Limb (tissue), 2 donors: Measurements from ENCODE around the gene ZMYM2.

ENCODE experiments used
- DNase-seq, 2 donors: peaks; one replicate each; pipeline ENCODE4 v3.0.0-alpha.2; 2016; ENCODE audit errors: extremely low spot score in 2 of 2

Gene ZMYM2

GRCh38 chr13:20132052-20132634, 173.6 kb downstream of the ZMYM2 start:
- no peak for DNase-seq

DNA sequence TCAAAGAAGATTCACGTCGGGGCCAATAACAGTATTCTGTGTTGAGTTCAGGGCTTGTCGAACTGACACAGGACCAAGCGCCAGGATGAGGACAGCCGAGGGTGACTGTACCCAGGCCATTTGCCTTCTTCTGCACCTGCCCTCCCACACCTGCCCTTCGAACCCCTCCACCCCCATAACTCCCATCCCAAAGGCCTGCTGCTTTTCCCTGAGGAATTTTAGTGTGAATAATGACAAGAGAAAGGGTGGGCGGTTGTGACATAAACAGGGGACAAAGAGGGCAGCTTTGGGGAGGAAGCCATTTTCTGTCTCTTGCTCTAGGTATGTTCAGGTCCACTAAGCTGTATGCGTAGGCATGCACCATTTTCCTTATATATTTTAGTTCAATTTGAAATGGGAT, 176.2 kb downstream of the ZMYM2 start:
- no peak for DNase-seq

- no peak for DNase-seq
These were observed 178.5 kb downstream of the ZMYM2 start for GRCh38 chr13:20136781-20137703.

- no peak for DNase-seq
These were observed 179.3 kb downstream of the ZMYM2 start for GRCh38 chr13:20137875-20138274.

- no peak for DNase-seq
These were observed 182.0 kb downstream of the ZMYM2 start for GRCh38 chr13:20140487-20140886.
